ENCODE data around the gene CRYBG1. TPM values are rescaled to one million over a fixed set of nuclear protein-coding genes. Genes with fewer than 3 reads are reported as not detected.

Gene CRYBG1
- total RNA-seq, 1 donor: 11.9 TPM

DNA sequence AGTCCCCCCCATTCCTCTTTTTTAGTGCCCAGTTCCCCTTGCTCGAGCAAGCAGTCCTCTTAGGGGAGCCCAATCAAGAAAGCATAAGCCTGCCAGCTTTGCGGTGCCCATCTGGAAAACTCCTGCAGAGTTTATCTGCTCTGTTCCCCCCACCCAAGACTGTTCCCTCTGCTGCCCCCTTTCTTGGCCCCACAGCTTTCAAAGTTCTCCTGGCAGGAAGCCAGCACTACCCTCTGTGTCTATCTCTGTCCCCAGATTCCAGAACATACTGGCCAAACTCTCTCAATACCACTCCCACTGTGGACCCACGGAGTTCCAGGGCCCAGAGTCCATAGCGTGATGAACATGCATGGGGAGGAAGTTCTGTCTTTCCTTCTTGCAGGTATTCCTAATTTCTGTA lies 55.4 kb downstream of the CRYBG1 start:
- no peaks in the 10 kb centered on the region for H3K79me2 ChIP-seq (ENCODE audit: insufficient read depth, low read length)
- no peak for DNase-seq (ENCODE audit: insufficient read length, low spot score, missing footprints)
- H3K9me3 ChIP-seq (ENCODE audit: low read depth, low read length): no peaks in the 10 kb centered on the region
- H3K4me2 ChIP-seq (ENCODE audit: insufficient read depth, low read length): no peak overlapping the region
- no peaks in the 10 kb centered on the region for H4K20me1 ChIP-seq (ENCODE audit: insufficient read depth, low read length)
- H2AFZ ChIP-seq (ENCODE audit: low read length): no peak overlapping the region
- TF ChIP-seq, protein P1, sequence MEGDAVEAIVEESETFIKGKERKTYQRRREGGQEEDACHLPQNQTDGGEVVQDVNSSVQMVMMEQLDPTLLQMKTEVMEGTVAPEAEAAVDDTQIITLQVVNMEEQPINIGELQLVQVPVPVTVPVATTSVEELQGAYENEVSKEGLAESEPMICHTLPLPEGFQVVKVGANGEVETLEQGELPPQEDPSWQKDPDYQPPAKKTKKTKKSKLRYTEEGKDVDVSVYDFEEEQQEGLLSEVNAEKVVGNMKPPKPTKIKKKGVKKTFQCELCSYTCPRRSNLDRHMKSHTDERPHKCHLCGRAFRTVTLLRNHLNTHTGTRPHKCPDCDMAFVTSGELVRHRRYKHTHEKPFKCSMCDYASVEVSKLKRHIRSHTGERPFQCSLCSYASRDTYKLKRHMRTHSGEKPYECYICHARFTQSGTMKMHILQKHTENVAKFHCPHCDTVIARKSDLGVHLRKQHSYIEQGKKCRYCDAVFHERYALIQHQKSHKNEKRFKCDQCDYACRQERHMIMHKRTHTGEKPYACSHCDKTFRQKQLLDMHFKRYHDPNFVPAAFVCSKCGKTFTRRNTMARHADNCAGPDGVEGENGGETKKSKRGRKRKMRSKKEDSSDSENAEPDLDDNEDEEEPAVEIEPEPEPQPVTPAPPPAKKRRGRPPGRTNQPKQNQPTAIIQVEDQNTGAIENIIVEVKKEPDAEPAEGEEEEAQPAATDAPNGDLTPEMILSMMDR (IDR thresholded peaks at IDR 0.05; ENCODE audit: extremely low read depth, low read depth, low read length): no peak
- H3K27ac ChIP-seq (ENCODE audit: low read depth, low read length): no peak overlapping the region
- peaks cover 46% of the 10 kb centered on the region for H3K27me3 ChIP-seq (ENCODE audit: insufficient read depth, low read length)
- H3K36me3 ChIP-seq (ENCODE audit: insufficient read depth, low read length): no peaks in the 10 kb centered on the region
- no peak overlapping the region for H3K4me3 ChIP-seq (ENCODE audit: insufficient read depth, low read length)
- no peaks in the 10 kb centered on the region for H3K4me1 ChIP-seq (ENCODE audit: insufficient read depth, low read length)

DNA sequence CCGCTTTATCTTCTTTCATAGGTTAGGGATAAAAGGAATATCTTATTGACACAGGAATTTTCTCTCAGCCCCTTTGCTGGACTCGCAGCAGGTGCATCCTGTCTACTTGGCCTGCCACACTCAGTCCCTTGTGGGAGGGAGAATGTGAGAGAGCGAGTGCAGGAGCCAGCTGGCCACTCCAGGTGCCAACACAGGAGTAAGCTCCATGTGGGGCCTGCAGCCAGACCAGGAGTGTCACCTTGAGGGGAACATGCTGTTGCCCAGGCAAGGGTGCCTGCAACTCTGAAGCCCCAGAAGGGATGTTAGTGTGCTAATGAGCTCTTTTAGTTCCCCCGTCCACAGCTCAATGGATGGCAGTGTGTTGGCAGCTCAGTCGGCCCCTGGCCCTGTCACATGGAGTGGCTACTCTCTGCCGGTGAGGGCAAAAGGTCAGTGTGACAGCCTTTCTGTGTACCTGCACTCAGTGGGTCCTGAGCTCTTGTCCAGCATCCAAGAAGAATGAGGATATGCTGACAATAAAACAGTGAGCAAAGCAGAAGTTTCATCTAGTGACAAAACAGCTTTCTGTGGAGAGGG lies 57.1 kb downstream of the CRYBG1 start:
- Histone ChIP-seq H3K79me2 (ENCODE audit: insufficient read depth, low read length) (no peaks in the 10 kb centered on the region), H3K36me3 (ENCODE audit: insufficient read depth, low read length) (no peaks in the 10 kb centered on the region), H3K27me3 (ENCODE audit: insufficient read depth, low read length) (peaks cover 39% of the 10 kb centered on the region), H3K4me1 (ENCODE audit: insufficient read depth, low read length) (no peaks in the 10 kb centered on the region), H3K27ac (ENCODE audit: low read depth, low read length) (no peak overlapping the region), H4K20me1 (ENCODE audit: insufficient read depth, low read length) (no peaks in the 10 kb centered on the region), H3K4me3 (ENCODE audit: insufficient read depth, low read length) (no peak overlapping the region), H2AFZ (ENCODE audit: low read length) (no peak overlapping the region), H3K9me3 (ENCODE audit: low read depth, low read length) (no peaks in the 10 kb centered on the region), H3K4me2 (ENCODE audit: insufficient read depth, low read length) (no peak overlapping the region)
- no peak for DNase-seq (ENCODE audit: insufficient read length, low spot score, missing footprints)
- TF ChIP-seq, protein P1 (IDR thresholded peaks at IDR 0.05; ENCODE audit: extremely low read depth, low read depth, low read length): no peak

DNA sequence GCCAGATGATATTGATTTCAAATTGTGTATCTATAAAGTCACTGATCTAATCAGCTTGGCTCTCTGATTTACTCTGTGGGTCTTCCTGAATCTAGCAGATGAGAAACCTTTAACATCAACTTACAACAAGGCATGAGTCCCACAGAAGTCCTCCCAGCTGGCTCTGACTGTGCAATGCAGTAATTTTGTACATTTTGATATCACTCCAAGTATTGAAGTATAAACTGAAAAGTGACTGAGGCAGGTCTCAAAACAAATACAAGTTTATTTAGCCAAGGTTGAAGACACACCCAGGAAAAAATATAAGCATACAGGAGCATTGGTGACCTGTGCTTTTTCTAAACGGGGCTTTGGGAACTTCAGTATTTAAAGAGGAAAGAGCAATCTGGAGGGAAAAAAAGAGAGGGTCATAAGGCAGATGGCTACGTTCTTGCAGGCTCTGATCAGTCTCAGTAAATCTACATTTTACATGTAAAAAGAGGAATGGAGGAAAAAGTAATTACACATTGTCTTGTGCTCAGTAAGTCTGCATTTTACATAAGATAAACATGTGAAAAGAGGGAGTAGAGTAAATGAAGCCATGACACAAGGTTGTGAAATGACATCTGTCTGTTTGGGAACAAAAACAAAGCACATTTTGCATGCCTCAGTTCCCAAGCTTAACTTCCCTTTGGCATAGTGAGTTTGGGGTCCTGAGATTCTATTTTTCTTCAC lies 59.5 kb downstream of the CRYBG1 start:
- H2AFZ ChIP-seq (ENCODE audit: low read length): no peak overlapping the region

DNA sequence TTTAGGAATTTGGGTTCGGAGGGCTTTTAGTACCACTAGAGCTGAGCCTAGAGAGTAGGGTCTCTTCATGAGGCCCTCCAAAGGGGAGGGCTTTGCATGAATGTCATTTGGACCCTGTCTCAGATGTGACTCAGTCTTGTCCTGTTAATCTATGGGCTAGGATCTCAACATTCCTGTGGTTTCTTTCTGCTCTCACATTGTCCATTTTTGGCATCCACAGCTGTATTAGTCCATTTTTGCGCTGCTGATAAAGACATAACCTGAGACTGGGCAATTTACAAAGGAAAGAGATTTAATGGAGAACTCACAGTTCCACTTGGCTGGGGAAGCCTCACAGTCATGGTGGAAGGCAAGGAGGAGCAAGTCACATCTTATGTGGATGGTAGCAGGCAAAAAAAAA lies 61.0 kb downstream of the CRYBG1 start:
- no peak overlapping the region for H3K4me3 ChIP-seq (ENCODE audit: insufficient read depth, low read length)
- no peaks in the 10 kb centered on the region for H3K79me2 ChIP-seq (ENCODE audit: insufficient read depth, low read length)
- DNase-seq (ENCODE audit: insufficient read length, low spot score, missing footprints): no peak
- no peak overlapping the region for H3K27ac ChIP-seq (ENCODE audit: low read depth, low read length)
- H3K9me3 ChIP-seq (ENCODE audit: low read depth, low read length): no peaks in the 10 kb centered on the region
- TF ChIP-seq, protein P1 (IDR thresholded peaks at IDR 0.05; ENCODE audit: extremely low read depth, low read depth, low read length): no peak
- no peaks in the 10 kb centered on the region for H4K20me1 ChIP-seq (ENCODE audit: insufficient read depth, low read length)
- H2AFZ ChIP-seq (ENCODE audit: low read length): no peak overlapping the region
- no peaks in the 10 kb centered on the region for H3K36me3 ChIP-seq (ENCODE audit: insufficient read depth, low read length)
- H3K4me1 ChIP-seq (ENCODE audit: insufficient read depth, low read length): no peaks in the 10 kb centered on the region
- peaks cover 29% of the 10 kb centered on the region for H3K27me3 ChIP-seq (ENCODE audit: insufficient read depth, low read length)
- no peak overlapping the region for H3K4me2 ChIP-seq (ENCODE audit: insufficient read depth, low read length)

More for the DNA sequence above, 59.5 kb downstream of the CRYBG1 start:
- Histone ChIP-seq H3K4me2 (ENCODE audit: insufficient read depth, low read length) (no peak overlapping the region), H3K36me3 (ENCODE audit: insufficient read depth, low read length) (no peaks in the 10 kb centered on the region), H3K27ac (ENCODE audit: low read depth, low read length) (no peak overlapping the region), H3K4me1 (ENCODE audit: insufficient read depth, low read length) (no peaks in the 10 kb centered on the region), H3K79me2 (ENCODE audit: insufficient read depth, low read length) (no peaks in the 10 kb centered on the region), H3K27me3 (ENCODE audit: insufficient read depth, low read length) (peaks cover 32% of the 10 kb centered on the region), H3K9me3 (ENCODE audit: low read depth, low read length) (no peaks in the 10 kb centered on the region), H3K4me3 (ENCODE audit: insufficient read depth, low read length) (no peak overlapping the region), H4K20me1 (ENCODE audit: insufficient read depth, low read length) (no peaks in the 10 kb centered on the region)
- DNase-seq (ENCODE audit: insufficient read length, low spot score, missing footprints): no peak
- TF ChIP-seq, protein P1 (IDR thresholded peaks at IDR 0.05; ENCODE audit: extremely low read depth, low read depth, low read length): no peak
